ENCODE measurements around the gene WWOX. TPM values are rescaled to one million over a fixed set of nuclear protein-coding genes. Genes with fewer than 3 reads are reported as not detected.

Gene WWOX
- total and polyA plus RNA-seq, 2 of the 4 experiments (the other 2 are of a cell fraction), result 2.7 to 5.4 TPM

- Histone ChIP-seq H2BK15ac (ENCODE audit: low read depth, low read length) (no peak overlapping the region), H3K9me3 (ENCODE audit: control insufficient read depth, insufficient read depth, low read length) (0 out of 2 replicates have a peak, but pooled peaks cover 2% of the 10 kb centered on the region), H4K5ac (ENCODE audit: low read depth, low read length) (no peak overlapping the region), H4K20me1 (ENCODE audit: insufficient read depth, low read length) (no peaks in the 10 kb centered on the region), H4K91ac (ENCODE audit: insufficient read depth, low read depth, low read length) (no peak overlapping the region), H2BK20ac (ENCODE audit: low read depth, low read length) (no peak overlapping the region), H3K4me1 (ENCODE audit: control insufficient read depth, insufficient read depth, low read length) (no peaks in the 10 kb centered on the region), H3K4me3 (ENCODE audit: insufficient read depth, low read depth, low read length) (no peak overlapping the region), H3K9ac (ENCODE audit: low read depth, low read length) (no peak overlapping the region), H2BK5ac (ENCODE audit: low read depth, low read length, poor library complexity, severe bottlenecking) (no peak overlapping the region), H3K79me1 (ENCODE audit: low read depth in 1 of 2, low read length in 2 of 2) (no peaks in the 10 kb centered on the region), H3K27me3 (ENCODE audit: control insufficient read depth, insufficient read depth, low read length) (no peaks in the 10 kb centered on the region), H2AK5ac (ENCODE audit: low read depth, low read length) (no peak overlapping the region), H3K27ac (ENCODE audit: insufficient read depth, low read length) (no peak overlapping the region), H3K23ac (ENCODE audit: low read depth, low read length) (no peak overlapping the region), H3K4ac (ENCODE audit: low read depth, low read length) (no peak overlapping the region), H3K14ac (replicated peaks; ENCODE audit: low read depth, low read length) (no peak overlapping the region), H3K56ac (ENCODE audit: extremely low read depth, insufficient read depth, low read length) (no peak overlapping the region), H2AFZ (replicated peaks; ENCODE audit: low read length, poor library complexity) (no peak overlapping the region), H3K4me2 (ENCODE audit: low read depth, low read length) (no peak overlapping the region), H2AK9ac (replicated peaks; ENCODE audit: low read depth, low read length, poor library complexity) (no peak overlapping the region), H3K9me1 (ENCODE audit: insufficient read depth, low read length) (no peaks in the 10 kb centered on the region), H3K36me3 (ENCODE audit: control insufficient read depth, insufficient read depth, low read length) (no peaks in the 10 kb centered on the region), H4K8ac (ENCODE audit: low read depth in 2 of 2, low read length in 2 of 2) (no peak overlapping the region), H2BK120ac (ENCODE audit: low read depth, low read length) (no peak overlapping the region), H3K18ac (ENCODE audit: low read depth, low read length) (no peak overlapping the region)
- ATAC-seq (ENCODE audit: low read depth), result no peak
- no TSS peak for BruUV-seq (replicated peaks)
- ChIA-PET CTCF (no interaction called here), POLR2A (ENCODE audit: unreplicated experiment) (no interaction called here)
- intact Hi-C loops (cut with micrococcal nuclease), result no loop called here
- DNase-seq, result no peak
- in situ Hi-C loops (cut with MboI; ENCODE audit: low sequenced_read_pairs), result no loop called here
- 24% methylated on average over 4 of the region's 9 CpGs; no CpG with 5 or more reads in 1 of the 2 experiments for WGBS, 2 experiments (ENCODE audit: extremely low coverage in 2 of 2, insufficient read length in 1 of 2)
- no peak for TF ChIP-seq SMC3 (IDR thresholded peaks at IDR 0.05; ENCODE audit: low read depth, low read length)
- no peak for TF ChIP-seq CTCF (conservative IDR thresholded peaks at IDR 0.05; ENCODE audit: low read depth, low read length)
- no peak for TF ChIP-seq CEBPB (IDR thresholded peaks at IDR 0.05; ENCODE audit: low read depth, low read length)
- TF ChIP-seq BHLHE40 (IDR thresholded peaks at IDR 0.05; ENCODE audit: low read depth, low read length), result no peak
- no peak for TF ChIP-seq FOS (IDR thresholded peaks at IDR 0.05; ENCODE audit: low read depth, low read length)
- TF ChIP-seq MAFK (IDR thresholded peaks at IDR 0.05; ENCODE audit: low read depth, low read length), result no peak
- TF ChIP-seq POLR2A (IDR thresholded peaks at IDR 0.05; ENCODE audit: low read depth, low read length), result no peak
- no peak for TF ChIP-seq ELK1 (IDR thresholded peaks at IDR 0.05; ENCODE audit: borderline replicate concordance, low read depth, low read length)
- no peak for TF ChIP-seq MAZ (IDR thresholded peaks at IDR 0.05; ENCODE audit: borderline replicate concordance, low read depth, low read length)
- TF ChIP-seq RFX5 (IDR thresholded peaks at IDR 0.05; ENCODE audit: low read depth, low read length), result no peak
- dilution Hi-C loops (cut with HindIII; ENCODE audit: low sequenced_read_pairs, unreplicated experiment), result no loop called here
Observed at GRCh38 chr16:78246559-78246958, 147.1 kb downstream of the WWOX start.
